MCF 10A (cell line): ENCODE measurements around the gene COQ8B. TPM values are rescaled to one million over a fixed set of nuclear protein-coding genes. Genes with fewer than 3 reads are reported as not detected.

Experiments
- BruUV-seq: library from RNA; stranded (reverse); fragments of 400-500 nt; replicated peaks from 2 replicates; lab custom pipeline; 2021; lab: Mats Ljungman, UMichigan
- CTCF ChIA-PET: fragments of 300-600 bp; sonication (Branson Sonifier 250); formaldehyde crosslinking; extraction: SDS; loops from one replicate; lab custom pipeline; 2021; ENCODE audit warnings: antibody characterized with exemption, inconsistent platforms; lab: Yijun Ruan, JAX
- POLR2A ChIA-PET: fragments of 300-600, 350-650 bp; sonication (Branson Sonifier 250); formaldehyde crosslinking; extraction: SDS; loops from one replicate; lab custom pipeline; 2020; ENCODE audit warnings: antibody characterized with exemption, inconsistent platforms; lab: Yijun Ruan, JAX
- DNase-seq: peaks from one replicate; pipeline ENCODE4 v3.0.0-alpha.2; 2018; ENCODE audit not compliant: unreplicated experiment
- H3K27ac Mint-ChIP-seq: one replicate; pipeline ENCODE4 v1.8.0; 2022; ENCODE audit warnings: mild to moderate bottlenecking, low read depth, mixed read lengths; ENCODE audit not compliant: unreplicated experiment
- H3K27me3 Mint-ChIP-seq: one replicate; pipeline ENCODE4 v1.8.0; 2022; ENCODE audit warnings: mixed read lengths; ENCODE audit not compliant: insufficient read depth, unreplicated experiment
- H3K36me3 Mint-ChIP-seq: one replicate; pipeline ENCODE4 v1.8.0; 2022; ENCODE audit warnings: mild to moderate bottlenecking, moderate library complexity, mixed read lengths; ENCODE audit not compliant: insufficient read depth, unreplicated experiment
- H3K4me1 Mint-ChIP-seq: one replicate; pipeline ENCODE4 v1.8.0; 2022; ENCODE audit warnings: mixed read lengths; ENCODE audit not compliant: insufficient read depth, unreplicated experiment
- H3K4me3 Mint-ChIP-seq: one replicate; pipeline ENCODE4 v1.8.0; 2022; ENCODE audit warnings: mild to moderate bottlenecking, moderate library complexity, mixed read lengths; ENCODE audit not compliant: unreplicated experiment
- H3K9me3 Mint-ChIP-seq: one replicate; pipeline ENCODE4 v1.8.0; 2022; ENCODE audit warnings: mixed read lengths; ENCODE audit not compliant: unreplicated experiment
- CTCF ChIP-seq: fragments of 200-600 bp; IDR thresholded peaks from one replicate; pipeline ENCODE4 v1.8.0; 2022; ENCODE audit warnings: antibody characterized with exemption, mild to moderate bottlenecking; ENCODE audit not compliant: unreplicated experiment
- intact Hi-C: fragments of 100-400 bp; cut with micrococcal nuclease; formaldehyde crosslinking; loops from 2 replicates; pipeline ENCODE4 v1.14.1; 2022
- total RNA-seq: library from RNA; stranded (reverse); gene quantifications from 2 replicates; pipeline ENCODE4 v1.2.3, GENCODE V29; 2022

The COQ8B gene
- total RNA-seq, 1 experiment from 2014 or later, result 46.7 TPM

- Mint-ChIP-seq H3K27me3 (no peaks in the 10 kb centered on the region), H3K4me3 (peak within 1 kb of the TSS; percentile 92), H3K36me3 (peaks cover 41% of the 10 kb centered on the region), H3K27ac (peak within 1 kb of the TSS; percentile 91), H3K4me1 (peaks cover 37% of the 10 kb centered on the region), H3K9me3 (no peaks in the 10 kb centered on the region)
- no peak for TF ChIP-seq CTCF
- ChIA-PET POLR2A (interaction anchor here (0.7 to 6.7 kb wide), 40 partner anchors 10 to 512 kb away, joined by 3 to 79 read pairs (median 5); partner anchors contain the start of genes AXL, BLVRB, COQ8B and EGLN2), CTCF (interaction anchor here (0.7 to 1.0 kb wide), 3 partner anchors 28 to 1470 kb away, joined by 3 to 4 read pairs (median 3); no protein-coding TSS in a partner anchor)
- DNase-seq, result peak; percentile 99
- intact Hi-C loops, result loop anchor here (1.0 to 2.0 kb wide), 3 partner anchors 34 to 88 kb away; partner anchors contain the start of genes COQ8B and ITPKC
- BruUV-seq, result no TSS peak
Measured at GRCh38 chr19:40750874-40751537, 34.3 kb upstream of the COQ8B start, which contains the start of gene SNRPA. Gene SNRPA, plus strand, starts transcription at chr19:40751203. Its CDS starts 206 bp downstream, at chr19:40751409.

- Mint-ChIP-seq H3K27me3 (no peaks in the 10 kb centered on the region), H3K27ac (peak within 1 kb of the TSS; percentile 91), H3K4me3 (peak within 1 kb of the TSS; percentile 92), H3K9me3 (no peaks in the 10 kb centered on the region), H3K36me3 (peaks cover 34% of the 10 kb centered on the region), H3K4me1 (peaks cover 31% of the 10 kb centered on the region)
- intact Hi-C loops, result loop anchor here (2.0 kb wide), 2 partner anchors 33 to 87 kb away; partner anchors contain the start of genes COQ8B and ITPKC
- TSS peak; percentile 92 for BruUV-seq
- TF ChIP-seq CTCF, result no peak
- ChIA-PET POLR2A (interaction anchor here (0.7 to 6.7 kb wide), 38 partner anchors 9 to 513 kb away, joined by 3 to 79 read pairs (median 5); partner anchors contain the start of genes AXL, BLVRB, COQ8B and EGLN2), CTCF (interaction anchor here (0.6 to 1.0 kb wide), 4 partner anchors 28 to 1471 kb away, joined by 3 to 4 read pairs (median 3); no protein-coding TSS in a partner anchor)
- DNase-seq, result peak; percentile 100
Measured at GRCh38 chr19:40750058-40750873, 33.6 kb upstream of the COQ8B start, which contains the start of gene ACTMAP. Gene ACTMAP, minus strand, starts transcription at chr19:40750477. Its CDS starts 674 bp downstream, at chr19:40749803.

- BruUV-seq, result no TSS peak
- POLR2A ChIA-PET, result interaction anchor here (1.4 to 4.5 kb wide), 4 partner anchors 19 to 101 kb away, joined by 3 to 76 read pairs (median 29); partner anchors contain the start of genes MIA and RAB4B
- Mint-ChIP-seq H3K9me3 (no peaks in the 10 kb centered on the region), H3K27me3 (no peaks in the 10 kb centered on the region), H3K4me3 (no peak overlapping the region), H3K36me3 (peaks cover 8% of the 10 kb centered on the region), H3K4me1 (peaks cover 21% of the 10 kb centered on the region), H3K27ac (no peak overlapping the region)
- TF ChIP-seq CTCF, result no peak
- DNase-seq, result no peak
- intact Hi-C loops, result no loop called here
- CTCF ChIA-PET, result interaction anchor here (0.6 to 1.2 kb wide), 3 partner anchors 14 to 397 kb away, joined by 3 to 4 read pairs (median 3); no protein-coding TSS in a partner anchor
Measured at GRCh38 chr19:40747536-40747935, 30.9 kb upstream of the COQ8B start.
